DND-41 (cell line): ENCODE measurements around the gene ALG9.

Source experiments
- CTCF ChIP-seq: IDR thresholded peaks from 2 replicates; pipeline ENCODE4 v1.5.1; 2012; ENCODE audit warnings: borderline replicate concordance, low read length, moderate library complexity, mild to moderate bottlenecking; ENCODE audit not compliant: poor library complexity, severe bottlenecking; ENCODE audit errors: extremely low read depth
- EZH2 ChIP-seq: IDR thresholded peaks from 3 replicates; pipeline ENCODE4 v1.6.1; 2012; ENCODE audit warnings: borderline replicate concordance, low read depth, mild to moderate bottlenecking, moderate library complexity, low read length, inconsistent platforms; ENCODE audit not compliant: severe bottlenecking

DNA sequence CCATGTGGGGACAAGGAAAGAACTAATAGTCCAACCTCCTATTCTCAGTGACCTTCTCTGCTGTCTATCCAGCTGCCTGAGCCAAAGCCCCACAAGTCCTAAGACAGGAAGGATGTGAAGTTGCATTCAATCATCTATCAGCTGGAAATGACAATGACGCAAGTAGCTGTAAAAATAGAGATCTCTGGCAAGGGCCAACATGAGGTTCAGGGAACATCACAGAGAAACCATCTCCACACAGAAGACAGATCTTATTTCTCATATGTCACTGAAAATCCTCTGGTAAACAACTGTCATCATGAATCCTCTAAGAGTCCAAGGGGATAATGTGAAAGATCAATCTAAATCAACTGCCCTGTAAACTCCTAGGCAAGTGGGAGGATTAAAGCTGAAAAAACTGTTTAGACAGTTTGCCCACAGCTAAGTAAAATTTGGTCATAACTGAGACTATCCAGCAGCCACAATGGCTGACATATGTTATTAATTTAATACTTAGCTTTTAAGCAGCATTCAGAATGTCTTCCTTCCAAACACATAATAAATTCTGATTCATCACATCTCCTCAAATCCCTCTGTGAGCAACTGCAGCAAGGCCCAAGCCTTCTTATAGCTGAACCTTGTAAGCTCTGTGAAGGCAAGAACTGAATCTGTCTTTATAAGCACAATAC lies 52.1 kb downstream of the ALG9 start:
- TF ChIP-seq EZH2 = no peak
- TF ChIP-seq CTCF = no peak
